ENCODE results near the gene PPP3CA. TPM values are rescaled to one million over a fixed set of nuclear protein-coding genes. Genes with fewer than 3 reads are reported as not detected.
A peak's percentile ranks its signal among the peaks of the same experiment; 100 is the strongest.
"Not testable (repeated sequence)": the region's sequence is repeated elsewhere in the genome, so short reads cannot be mapped to it uniquely, and the experiment has no call there.

Gene PPP3CA
- total RNA-seq, 1 experiment from 2014 or later, result 48.2 TPM

DNA sequence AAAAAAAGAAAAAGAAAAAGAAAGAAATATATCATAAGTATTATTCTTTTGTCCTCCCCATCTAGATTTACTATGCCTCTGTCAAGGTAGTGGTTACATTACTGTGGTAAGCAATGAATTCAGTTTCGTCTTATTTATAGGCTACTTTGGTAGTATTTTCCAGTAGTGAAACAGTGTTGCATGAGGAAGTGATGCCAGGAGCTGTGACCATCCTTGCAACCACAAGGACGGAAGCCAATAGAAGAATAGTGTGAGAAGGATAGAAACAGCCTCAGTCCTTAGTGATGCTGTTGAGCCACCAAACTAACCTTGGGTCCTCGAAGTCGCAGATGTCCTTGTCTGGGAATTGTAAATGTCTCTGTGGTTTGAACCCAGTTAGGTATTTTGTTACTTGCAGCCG lies 328.5 kb downstream of the PPP3CA start:
- H3K4me1 ChIP-seq (replicated peaks), result peaks cover 42% of the 10 kb centered on the region

DNA sequence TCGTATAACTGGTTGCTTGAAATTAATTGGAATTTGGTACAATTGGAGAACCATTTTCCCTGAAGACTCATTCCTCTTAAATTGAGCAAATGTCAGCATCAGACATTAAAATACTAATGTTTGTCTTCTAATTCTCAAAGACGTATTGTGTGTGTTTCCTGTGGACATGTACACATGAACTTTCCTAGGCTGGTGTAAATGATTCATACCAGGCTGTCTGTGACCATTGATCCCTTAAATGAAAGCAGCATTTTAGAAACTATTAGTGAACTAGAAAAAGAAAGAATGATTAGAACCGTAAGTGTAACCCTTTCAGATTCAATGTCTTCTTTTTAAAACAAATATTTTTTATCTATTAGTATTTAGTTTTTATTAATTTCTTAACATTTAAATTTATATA lies 332.9 kb downstream of the PPP3CA start:
- no peaks in the 10 kb centered on the region for H3K9me3 ChIP-seq (replicated peaks)
- no peak overlapping the region for H3K27ac ChIP-seq
- H3K36me3 ChIP-seq, result no peaks in the 10 kb centered on the region
- no peak overlapping the region for H3K4me3 ChIP-seq
- DNase-seq (ENCODE audit: low read depth in 1 of 2, low spot score in 2 of 2), result no peak
- no peaks in the 10 kb centered on the region for H3K27me3 ChIP-seq (replicated peaks)
- H3K4me1 ChIP-seq (replicated peaks), result peaks cover 2% of the 10 kb centered on the region; the same call in 1 of the 2 replicates

More for the DNA sequence above, 328.5 kb downstream of the PPP3CA start:
- H3K9me3 ChIP-seq (replicated peaks), result no peaks in the 10 kb centered on the region
- no peak for DNase-seq (ENCODE audit: low read depth in 1 of 2, low spot score in 2 of 2)
- no peaks in the 10 kb centered on the region for H3K27me3 ChIP-seq (replicated peaks)
- H3K27ac ChIP-seq, result no peak overlapping the region
- H3K36me3 ChIP-seq, result no peaks in the 10 kb centered on the region
- no peak overlapping the region for H3K4me3 ChIP-seq

DNA sequence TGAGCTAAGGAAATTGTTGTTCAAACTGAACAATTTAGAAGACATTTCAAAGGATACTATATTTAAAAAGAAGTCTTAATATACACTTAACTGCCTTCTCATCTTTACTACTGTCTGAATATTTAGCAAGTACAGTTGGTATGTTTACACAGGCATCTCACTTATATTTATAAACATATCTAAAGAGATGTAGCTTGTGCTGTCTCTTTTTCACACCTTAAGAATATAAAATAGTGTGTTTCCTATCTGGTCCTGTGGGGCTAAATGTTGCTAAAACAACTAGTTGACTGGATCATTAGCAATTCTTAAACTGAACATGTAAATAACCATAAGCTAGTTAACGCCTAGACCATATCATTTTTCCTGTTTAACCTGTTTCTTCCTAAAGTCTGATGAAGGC lies 336.3 kb downstream of the PPP3CA start:
- Histone ChIP-seq H3K9me3 (replicated peaks) (no peaks in the 10 kb centered on the region), H3K4me1 (replicated peaks) (no peaks in the 10 kb centered on the region), H3K27me3 (replicated peaks) (no peaks in the 10 kb centered on the region), H3K27ac (no peak overlapping the region), H3K4me3 (no peak overlapping the region), H3K36me3 (no peaks in the 10 kb centered on the region)
- DNase-seq (ENCODE audit: low read depth in 1 of 2, low spot score in 2 of 2), result no peak

DNA sequence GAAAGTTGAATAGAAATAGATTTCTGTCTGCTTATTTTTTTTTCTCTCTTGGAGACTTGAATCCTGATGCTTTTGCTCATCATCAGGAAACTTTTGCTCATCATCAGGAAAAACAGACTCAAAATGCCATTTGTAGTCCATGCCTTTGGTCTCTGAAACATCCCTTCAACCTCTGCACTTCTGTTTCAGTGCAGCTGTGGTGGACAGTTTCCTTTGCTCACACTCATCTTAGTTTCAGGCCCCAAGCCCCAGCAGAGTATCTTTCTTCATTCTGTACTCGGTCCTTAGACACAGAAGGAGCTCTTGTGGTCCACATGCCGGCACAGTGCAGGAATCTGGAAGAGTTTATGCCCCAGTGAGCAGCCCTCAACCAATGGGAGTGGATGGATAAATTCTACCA lies 337.9 kb downstream of the PPP3CA start:
- H3K4me3 ChIP-seq, result no peak overlapping the region
- H3K9me3 ChIP-seq (replicated peaks), result no peaks in the 10 kb centered on the region
- no peaks in the 10 kb centered on the region for H3K36me3 ChIP-seq
- no peaks in the 10 kb centered on the region for H3K27me3 ChIP-seq (replicated peaks)
- no peaks in the 10 kb centered on the region for H3K4me1 ChIP-seq (replicated peaks)
- DNase-seq (ENCODE audit: low read depth in 1 of 2, low spot score in 2 of 2), result no peak
- no peak overlapping the region for H3K27ac ChIP-seq

DNA sequence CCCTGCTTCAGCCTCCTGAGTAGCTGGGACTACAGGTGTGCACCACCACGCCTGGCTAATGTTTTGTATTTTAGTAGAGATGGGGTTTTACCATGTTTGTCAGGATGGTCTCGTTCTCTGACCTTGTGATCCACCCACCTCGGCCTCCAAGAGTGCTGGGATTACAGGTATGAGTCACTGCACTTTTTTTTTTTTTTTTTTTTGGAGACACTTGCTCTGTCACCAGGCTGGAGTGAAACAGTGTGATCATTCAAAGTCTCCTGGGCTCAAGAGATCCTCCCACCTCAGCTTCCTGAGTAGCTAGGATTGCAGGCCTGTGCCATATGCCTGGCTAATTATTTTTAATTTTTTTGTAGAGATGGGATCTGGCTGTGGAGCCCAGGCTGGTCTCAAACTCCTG lies 338.8 kb downstream of the PPP3CA start:
- no peak for DNase-seq (ENCODE audit: low read depth in 1 of 2, low spot score in 2 of 2)
- H3K9me3 ChIP-seq (replicated peaks), result no peaks in the 10 kb centered on the region

DNA sequence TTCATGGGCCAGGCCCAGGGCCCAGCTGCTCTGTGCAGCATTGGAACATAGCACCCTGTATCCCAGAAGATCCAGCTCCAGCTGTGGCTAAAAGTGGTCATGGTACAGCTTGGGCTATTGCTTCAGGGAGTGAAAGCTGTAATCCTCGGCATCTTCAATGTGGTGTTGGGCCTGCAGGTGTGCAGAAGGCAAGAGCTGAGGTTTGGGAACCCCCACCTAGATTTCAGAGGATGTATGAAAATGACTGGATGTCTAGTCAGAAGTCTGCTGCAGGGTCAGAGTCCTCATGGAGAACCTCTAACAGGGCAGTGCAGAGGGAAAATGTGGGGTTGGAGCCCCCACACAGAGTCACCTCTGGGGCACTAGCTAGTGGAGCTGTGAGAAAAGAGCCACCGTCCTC lies 341.7 kb downstream of the PPP3CA start:
- H3K27ac ChIP-seq, result no peak overlapping the region
- no peak overlapping the region for H3K4me3 ChIP-seq
- no peaks in the 10 kb centered on the region for H3K4me1 ChIP-seq (replicated peaks)
- no peaks in the 10 kb centered on the region for H3K9me3 ChIP-seq (replicated peaks)
- no peaks in the 10 kb centered on the region for H3K36me3 ChIP-seq
- H3K27me3 ChIP-seq (replicated peaks), result no peaks in the 10 kb centered on the region
- DNase-seq (ENCODE audit: low read depth in 1 of 2, low spot score in 2 of 2), result no peak

More for the DNA sequence above, 338.8 kb downstream of the PPP3CA start:
- Histone ChIP-seq H3K27ac (no peak overlapping the region), H3K36me3 (no peaks in the 10 kb centered on the region), H3K4me3 (no peak overlapping the region), H3K27me3 (replicated peaks) (no peaks in the 10 kb centered on the region), H3K4me1 (replicated peaks) (no peaks in the 10 kb centered on the region)

DNA sequence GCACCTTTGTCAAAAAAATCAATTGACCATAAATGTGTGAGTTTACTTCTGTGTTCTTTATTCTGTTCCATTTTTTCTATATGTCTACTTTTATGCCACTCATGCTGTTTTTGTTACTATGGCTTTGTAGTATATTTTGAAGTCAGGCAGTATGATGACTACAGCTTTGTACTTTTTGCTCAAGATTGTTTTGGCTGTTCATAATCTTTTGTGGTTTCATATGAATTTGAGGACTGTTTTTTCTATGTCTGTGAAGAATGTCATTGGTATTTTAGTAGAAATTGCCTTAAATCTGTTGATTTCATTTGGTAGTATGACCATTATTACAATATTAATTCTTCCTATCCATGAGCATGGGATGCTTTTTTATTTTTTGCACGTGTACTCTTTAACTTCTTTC lies 346.8 kb downstream of the PPP3CA start:
- Histone ChIP-seq H3K4me1 (replicated peaks) (no peaks in the 10 kb centered on the region), H3K4me3 (no peak overlapping the region), H3K27me3 (replicated peaks) (no peaks in the 10 kb centered on the region), H3K36me3 (no peaks in the 10 kb centered on the region), H3K9me3 (replicated peaks) (no peaks in the 10 kb centered on the region), H3K27ac (no peak overlapping the region)
- DNase-seq (ENCODE audit: low read depth in 1 of 2, low spot score in 2 of 2), result no peak

DNA sequence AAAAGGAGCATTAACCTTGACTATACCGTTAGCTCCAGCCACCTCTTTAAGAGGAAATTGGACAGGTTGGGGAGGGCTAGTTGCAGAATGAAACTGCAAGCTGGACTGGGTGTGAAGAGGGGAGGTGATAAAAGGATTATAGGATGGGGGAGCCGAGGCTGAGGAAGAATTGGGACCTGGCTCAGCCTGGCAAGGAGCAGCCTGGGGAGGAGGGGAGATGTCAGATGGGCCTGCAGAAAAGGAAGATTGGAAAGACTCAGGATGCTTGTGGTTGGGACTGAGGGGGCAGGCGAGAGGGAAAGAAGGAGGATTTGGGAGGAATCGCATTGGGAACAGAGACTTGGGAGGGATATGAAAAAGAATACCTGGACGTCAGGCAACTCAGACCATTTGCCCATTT lies 351.7 kb downstream of the PPP3CA start:
- Histone ChIP-seq H3K27ac (no peak overlapping the region), H3K4me1 (replicated peaks) (no peaks in the 10 kb centered on the region), H3K9me3 (replicated peaks) (no peaks in the 10 kb centered on the region), H3K4me3 (no peak overlapping the region), H3K36me3 (no peaks in the 10 kb centered on the region), H3K27me3 (replicated peaks) (no peaks in the 10 kb centered on the region)
- DNase-seq (ENCODE audit: low read depth in 1 of 2, low spot score in 2 of 2), result no peak

DNA sequence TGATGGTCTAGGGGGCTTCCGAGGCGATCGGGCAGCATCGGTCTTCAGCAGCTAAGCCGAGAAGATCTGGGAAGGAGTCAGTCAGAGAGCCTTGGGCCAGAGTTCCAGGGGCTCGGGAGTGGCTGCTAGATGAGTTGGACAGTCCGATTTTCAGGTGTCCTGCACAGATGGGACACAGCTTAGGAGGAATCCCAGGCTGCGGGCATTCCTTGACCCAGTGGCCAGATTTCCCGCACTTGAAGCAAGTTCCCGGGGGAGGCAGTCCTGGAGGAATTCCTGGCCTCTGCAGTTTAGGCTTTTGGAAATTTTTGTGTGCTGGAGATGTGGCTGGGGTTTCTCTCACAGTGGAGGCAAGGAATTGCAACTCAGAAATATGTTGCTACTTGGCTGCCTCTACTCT lies 352.3 kb downstream of the PPP3CA start:
- not testable (repeated sequence) for H3K27ac ChIP-seq; DNase-seq (ENCODE audit: low read depth in 1 of 2, low spot score in 2 of 2); H3K4me3 ChIP-seq; H3K36me3 ChIP-seq; H3K27me3 ChIP-seq (replicated peaks); H3K4me1 ChIP-seq (replicated peaks); H3K9me3 ChIP-seq (replicated peaks)

DNA sequence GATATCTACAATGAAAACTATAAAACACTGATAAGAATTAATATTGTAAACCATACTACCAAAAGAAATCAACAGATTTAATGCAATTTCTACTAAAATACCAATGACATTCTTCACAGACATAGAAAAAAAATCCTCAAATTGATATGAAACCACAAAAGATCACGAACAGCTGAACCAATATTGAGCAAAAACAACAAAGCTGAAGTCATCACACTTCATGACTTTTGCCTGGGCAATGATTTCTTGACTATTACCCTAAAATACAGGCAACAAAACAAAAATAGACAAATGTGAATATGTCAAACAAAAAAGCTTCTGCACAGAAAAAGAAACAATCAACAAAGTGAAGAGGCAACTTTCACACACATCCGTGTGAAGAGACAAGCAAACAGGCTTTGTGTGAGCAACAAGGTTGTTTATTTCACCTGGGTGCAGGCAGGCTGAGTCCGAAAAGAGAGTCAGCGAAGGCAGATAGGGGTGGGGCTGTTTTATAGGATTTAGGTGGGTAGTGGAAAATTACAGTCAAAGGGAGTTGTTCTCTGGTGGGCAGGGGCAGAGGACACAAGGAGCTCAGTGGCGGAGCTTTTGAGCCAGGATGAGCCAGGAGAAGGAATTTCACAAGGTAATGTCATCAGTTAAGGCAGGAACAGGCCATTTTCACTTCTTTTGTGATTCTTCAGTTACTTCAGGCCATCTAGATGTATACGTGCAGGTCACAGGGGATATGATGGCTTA lies 355.8 kb downstream of the PPP3CA start:
- not testable (repeated sequence) for H3K36me3 ChIP-seq; H3K4me3 ChIP-seq; DNase-seq (ENCODE audit: low read depth in 1 of 2, low spot score in 2 of 2); H3K9me3 ChIP-seq (replicated peaks); H3K27ac ChIP-seq; H3K4me1 ChIP-seq (replicated peaks); H3K27me3 ChIP-seq (replicated peaks)

DNA sequence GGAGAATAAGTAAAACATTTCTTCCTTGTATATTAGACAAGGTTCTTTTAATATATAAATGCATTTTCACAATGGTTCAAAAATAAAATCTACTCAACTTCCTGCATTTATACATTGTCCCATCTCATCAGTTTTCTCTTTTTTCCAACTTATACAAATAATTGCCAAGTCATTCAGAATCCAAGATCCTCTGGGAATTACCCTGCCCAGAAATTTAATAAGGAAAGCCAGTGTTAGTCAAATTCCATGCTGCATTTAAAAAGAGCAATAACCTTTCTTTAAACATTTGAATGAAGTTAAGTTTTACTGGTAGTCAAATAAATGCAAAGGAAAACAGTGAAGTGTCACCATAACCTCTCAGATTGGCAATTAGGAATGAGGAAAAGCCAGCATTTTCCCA lies 357.9 kb downstream of the PPP3CA start:
- no peak for DNase-seq (ENCODE audit: low read depth in 1 of 2, low spot score in 2 of 2)
- Histone ChIP-seq H3K4me3 (no peak overlapping the region), H3K9me3 (replicated peaks) (no peaks in the 10 kb centered on the region), H3K4me1 (replicated peaks) (peaks cover 5% of the 10 kb centered on the region; the same call in 1 of the 2 replicates), H3K36me3 (no peaks in the 10 kb centered on the region), H3K27me3 (replicated peaks) (no peaks in the 10 kb centered on the region), H3K27ac (no peak overlapping the region)

DNA sequence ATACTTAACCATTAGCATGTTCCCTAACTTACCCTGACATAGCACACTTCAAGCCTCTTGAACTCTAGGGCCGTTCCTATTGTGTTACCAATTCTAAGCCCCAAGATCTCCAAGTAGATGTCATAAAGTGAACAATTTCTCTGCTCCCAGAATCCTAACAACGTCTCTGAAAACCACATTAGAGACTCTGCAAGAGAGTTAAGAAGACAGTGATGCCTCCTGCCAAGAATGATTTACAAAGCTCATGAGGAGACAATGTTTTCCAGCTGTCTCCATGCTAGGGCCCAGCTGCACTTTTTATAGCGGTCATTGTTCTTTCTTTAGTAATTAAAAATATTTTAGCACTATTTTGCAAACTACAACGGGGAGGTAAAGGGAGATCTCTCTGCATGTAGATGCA lies 358.4 kb downstream of the PPP3CA start:
- no peak for DNase-seq (ENCODE audit: low read depth in 1 of 2, low spot score in 2 of 2)
- H3K4me1 ChIP-seq (replicated peaks), result peaks cover 5% of the 10 kb centered on the region; the same call in 1 of the 2 replicates
- H3K9me3 ChIP-seq (replicated peaks), result no peaks in the 10 kb centered on the region
- no peak overlapping the region for H3K4me3 ChIP-seq
- no peak overlapping the region for H3K27ac ChIP-seq
- H3K27me3 ChIP-seq (replicated peaks), result no peaks in the 10 kb centered on the region
- H3K36me3 ChIP-seq, result no peaks in the 10 kb centered on the region

DNA sequence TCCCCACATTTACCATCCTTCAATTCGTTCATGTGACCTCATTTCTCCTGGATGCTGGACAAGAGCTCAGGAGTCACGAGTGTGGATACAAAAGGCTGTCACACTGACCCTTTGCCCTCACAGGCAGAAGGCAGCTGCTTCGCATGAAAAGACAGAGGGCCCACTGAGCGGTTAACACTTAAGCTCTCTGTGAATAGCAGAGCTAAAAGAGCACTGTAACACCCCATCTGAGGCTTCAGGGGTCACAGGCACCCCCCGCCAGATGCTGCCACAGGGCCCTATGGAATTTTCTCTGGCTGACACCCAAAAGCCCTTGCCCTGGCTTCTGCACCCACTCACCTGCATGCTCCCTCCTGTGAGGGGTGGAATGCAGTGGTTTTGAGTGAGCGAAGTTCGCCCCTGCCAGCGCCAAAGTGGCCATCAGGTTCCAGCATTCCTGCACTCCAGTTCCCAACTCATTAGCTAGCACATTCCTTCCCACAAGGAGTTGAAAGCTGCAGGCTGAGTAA lies 360.9 kb downstream of the PPP3CA start:
- DNase-seq (ENCODE audit: low read depth in 1 of 2, low spot score in 2 of 2), result no peak
- H3K27ac ChIP-seq, result no peak overlapping the region
- H3K36me3 ChIP-seq, result no peaks in the 10 kb centered on the region
- H3K4me3 ChIP-seq, result no peak overlapping the region
- no peaks in the 10 kb centered on the region for H3K27me3 ChIP-seq (replicated peaks)
- peaks cover 11% of the 10 kb centered on the region for H3K4me1 ChIP-seq (replicated peaks)
- H3K9me3 ChIP-seq (replicated peaks), result no peaks in the 10 kb centered on the region

DNA sequence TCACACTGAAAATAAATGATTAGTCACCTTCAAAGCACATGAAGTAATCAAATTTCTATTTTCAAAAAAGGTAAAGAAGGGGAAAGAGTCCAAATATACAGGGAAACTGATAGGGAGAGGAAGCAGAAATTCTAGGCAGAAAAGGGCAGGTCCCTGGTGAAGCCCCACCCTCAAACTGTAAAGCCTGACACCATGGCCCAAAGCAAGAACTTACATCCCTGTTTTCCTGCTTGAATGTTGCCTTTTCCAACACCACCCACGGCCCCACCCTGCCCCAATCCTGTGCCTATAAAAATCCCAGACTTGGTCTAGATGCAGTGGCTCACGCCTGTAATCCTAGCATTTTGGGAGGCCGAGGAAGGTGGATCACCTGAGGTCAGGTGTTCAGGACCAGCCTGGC lies 361.8 kb downstream of the PPP3CA start:
- H3K4me3 ChIP-seq, result no peak overlapping the region
- no peak overlapping the region for H3K27ac ChIP-seq
- no peaks in the 10 kb centered on the region for H3K27me3 ChIP-seq (replicated peaks)
- DNase-seq (ENCODE audit: low read depth in 1 of 2, low spot score in 2 of 2), result no peak
- H3K4me1 ChIP-seq (replicated peaks), result peaks cover 11% of the 10 kb centered on the region
- H3K36me3 ChIP-seq, result no peaks in the 10 kb centered on the region
- no peaks in the 10 kb centered on the region for H3K9me3 ChIP-seq (replicated peaks)

DNA sequence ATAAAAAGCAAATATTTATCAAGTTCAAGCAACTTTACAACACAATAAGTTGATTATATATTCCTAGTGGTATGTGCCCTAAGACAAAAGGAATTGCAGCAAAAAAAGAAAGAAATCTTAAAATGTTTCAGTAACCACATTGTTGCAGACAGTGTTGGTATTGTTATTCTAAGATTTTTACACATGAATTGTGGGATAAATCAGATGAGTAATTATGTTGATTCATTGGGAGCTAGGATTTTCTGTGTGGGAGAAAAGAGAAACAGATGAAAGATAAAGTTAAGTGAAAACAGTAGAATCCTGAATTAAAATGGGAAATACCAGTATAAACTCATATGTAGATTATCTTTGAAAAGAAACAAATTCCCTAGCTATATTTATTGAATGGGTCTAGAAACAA lies 362.4 kb downstream of the PPP3CA start:
- peak in 1 of 2 experiments; percentile 64 for DNase-seq (ENCODE audit: low read depth in 1 of 2, low spot score in 2 of 2)
- H3K4me1 ChIP-seq (replicated peaks), result peaks cover 11% of the 10 kb centered on the region

More for the DNA sequence above, 362.4 kb downstream of the PPP3CA start:
- H3K27ac ChIP-seq, result no peak overlapping the region
- H3K27me3 ChIP-seq (replicated peaks), result no peaks in the 10 kb centered on the region
- H3K4me3 ChIP-seq, result no peak overlapping the region
- no peaks in the 10 kb centered on the region for H3K36me3 ChIP-seq
- H3K9me3 ChIP-seq (replicated peaks), result no peaks in the 10 kb centered on the region

All from SJSA1 (cell line).